Stimulated activated CD8-positive, alpha-beta memory T cell treated with anti-CD3 and anti-CD28 coated beads, Interleukin-2, amount 100 ng/mL, for 1 hour (primary cell): Measurements from ENCODE around the gene DNAJC9.
A peak's percentile ranks its signal among the peaks of the same experiment; 100 is the strongest.
"Not testable (repeated sequence)": the region's sequence is repeated elsewhere in the genome, so short reads cannot be mapped to it uniquely, and the experiment has no call there.

Source experiments
- DNase-seq, 2 donors: peaks; one replicate each; pipeline ENCODE4 v3.0.0-alpha.2; 2020; ENCODE audit warnings: low read depth in 2 of 2

Gene DNAJC9, protein sequence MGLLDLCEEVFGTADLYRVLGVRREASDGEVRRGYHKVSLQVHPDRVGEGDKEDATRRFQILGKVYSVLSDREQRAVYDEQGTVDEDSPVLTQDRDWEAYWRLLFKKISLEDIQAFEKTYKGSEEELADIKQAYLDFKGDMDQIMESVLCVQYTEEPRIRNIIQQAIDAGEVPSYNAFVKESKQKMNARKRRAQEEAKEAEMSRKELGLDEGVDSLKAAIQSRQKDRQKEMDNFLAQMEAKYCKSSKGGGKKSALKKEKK

DNA sequence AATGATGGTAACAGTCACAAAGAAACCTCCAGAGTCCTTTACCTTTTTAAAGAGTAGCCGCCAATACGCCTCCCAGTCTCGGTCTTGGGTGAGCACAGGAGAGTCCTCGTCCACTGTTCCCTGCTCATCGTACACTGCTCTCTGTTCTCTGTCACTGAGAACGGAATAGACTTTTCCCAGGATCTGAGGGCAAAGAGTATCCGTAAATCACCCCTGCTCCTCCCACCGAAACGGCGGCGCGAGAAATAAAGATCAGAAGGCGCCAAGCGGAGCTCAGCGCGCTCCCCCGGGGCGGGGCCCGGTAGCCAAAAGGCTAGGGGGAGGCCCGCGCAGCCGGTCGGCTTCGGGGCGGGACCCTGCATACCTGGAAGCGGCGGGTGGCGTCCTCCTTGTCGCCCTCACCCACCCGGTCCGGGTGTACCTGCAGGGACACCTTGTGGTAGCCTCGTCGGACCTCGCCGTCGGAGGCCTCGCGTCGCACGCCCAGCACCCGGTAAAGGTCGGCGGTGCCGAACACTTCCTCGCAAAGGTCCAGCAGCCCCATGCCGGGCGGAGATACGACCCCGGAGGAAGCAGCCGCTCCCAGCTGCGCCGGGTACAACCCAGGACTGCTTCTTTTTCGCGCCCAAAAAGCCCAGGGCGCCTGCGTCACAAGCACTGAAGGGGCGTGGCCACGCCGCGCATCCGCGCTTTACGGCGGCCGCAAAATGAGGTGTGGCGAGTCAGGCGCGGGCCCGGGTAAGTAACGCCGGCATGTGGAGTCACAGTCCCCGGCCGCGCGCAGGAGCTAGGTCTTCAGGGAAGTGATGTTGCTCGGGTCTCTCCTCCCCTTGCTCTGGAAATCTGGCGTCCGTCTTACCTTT lies at the start of gene DNAJC9:
Gene DNAJC9, minus strand, starts transcription at position 610 of the 863 bp plus-strand sequence. Its CDS starts 66 bp downstream, at position 544.
- peak; percentile 95 to 97 for DNase-seq

- DNase-seq, result no peak
These were observed 46.4 kb upstream of the DNAJC9 start for GRCh38 chr10:73293461-73293860.

DNA sequence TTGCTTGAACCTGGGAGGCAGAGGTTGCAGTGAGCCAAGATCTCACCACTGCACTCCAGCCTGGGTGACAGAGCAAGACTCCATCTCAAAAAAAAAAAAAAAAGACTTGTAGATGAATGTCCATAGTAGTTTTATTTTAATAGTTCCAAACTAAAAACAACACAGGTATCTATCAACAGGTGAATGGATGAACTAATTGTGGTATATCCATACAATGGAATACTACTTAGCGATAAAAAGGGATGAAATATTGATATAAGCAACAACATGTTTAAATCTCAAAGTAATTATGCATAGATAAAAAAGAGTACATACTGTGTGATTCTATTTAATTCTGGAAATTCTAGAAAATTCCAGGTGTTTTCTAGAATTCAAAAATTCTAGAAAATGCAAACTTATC lies 42.9 kb upstream of the DNAJC9 start:
- no peak for DNase-seq

DNA sequence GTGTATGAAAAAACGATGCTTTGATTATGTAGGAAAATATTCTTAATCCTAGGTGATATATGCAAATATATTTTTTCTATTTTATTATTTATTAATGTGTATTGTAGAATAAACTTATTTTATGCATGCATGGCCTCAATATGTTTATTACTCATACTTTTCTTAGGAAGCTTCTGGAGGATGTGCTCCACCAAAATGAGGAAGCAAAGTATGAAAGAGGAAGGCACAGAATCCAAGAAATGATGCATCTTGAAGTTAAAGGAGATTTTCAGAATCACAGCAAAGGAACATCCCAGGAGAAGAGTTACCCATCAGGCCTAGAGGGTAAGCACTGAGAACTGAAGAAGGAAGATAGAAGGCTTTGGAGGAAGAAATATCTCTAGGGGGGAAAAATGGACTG lies 40.4 kb upstream of the DNAJC9 start:
- no peak for DNase-seq

- DNase-seq, result no peak
These were observed 34.0 kb upstream of the DNAJC9 start for GRCh38 chr10:73281097-73281496.

DNA sequence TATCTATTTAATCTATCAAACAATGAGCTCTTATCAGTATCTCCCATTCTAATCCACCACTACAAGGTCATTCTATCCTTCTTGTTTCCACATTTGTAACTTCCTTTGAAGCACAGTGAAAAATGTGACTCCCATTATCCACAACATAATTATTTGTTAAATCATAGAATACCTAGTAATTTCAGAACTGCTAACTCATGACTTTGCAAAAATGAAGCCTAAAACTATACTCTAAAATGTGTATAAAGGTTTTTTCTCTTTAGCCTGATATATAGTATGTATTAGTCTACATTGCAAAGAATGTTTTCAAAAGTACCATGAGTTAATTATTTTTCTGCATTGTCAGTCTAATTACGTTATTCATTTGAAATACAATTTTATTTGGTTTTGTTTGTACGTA lies 17.4 kb upstream of the DNAJC9 start:
- no peak for DNase-seq

GRCh38 chr10:73263693-73264347 lies 16.8 kb upstream of the DNAJC9 start:
- no peak for DNase-seq

- DNase-seq, result no peak
These were observed 16.0 kb upstream of the DNAJC9 start for GRCh38 chr10:73262880-73263555.

- no peak for DNase-seq
These were observed 15.2 kb upstream of the DNAJC9 start for GRCh38 chr10:73262105-73262730.

DNA sequence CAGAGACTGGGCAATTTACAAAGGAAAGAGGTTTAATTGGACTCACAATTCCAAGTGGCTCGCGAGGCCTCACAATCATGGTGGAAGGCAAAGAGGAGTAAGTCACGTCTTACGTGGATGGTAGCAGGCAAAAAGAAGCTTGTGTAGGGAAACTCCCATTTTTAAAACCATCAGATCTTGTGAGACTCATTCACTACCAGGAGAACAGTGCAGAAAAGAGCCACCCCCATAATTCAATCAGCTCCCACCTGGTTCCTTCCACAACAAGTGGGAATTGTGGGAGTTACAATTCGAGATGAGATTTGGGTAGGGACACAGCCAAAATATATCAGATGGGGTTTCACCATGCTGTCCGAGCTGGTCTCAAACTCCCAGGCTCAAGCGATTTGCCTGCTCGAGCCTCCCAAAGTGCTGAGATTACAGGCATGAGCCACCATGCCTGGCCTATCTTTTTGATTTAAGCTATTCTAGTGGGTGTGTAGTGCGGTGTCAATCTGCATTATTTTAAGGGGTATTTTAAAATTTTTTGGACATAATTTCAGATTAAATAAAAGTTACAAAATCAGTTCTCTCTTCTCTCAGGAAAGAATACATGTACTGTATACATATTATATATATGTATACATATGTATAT lies 14.4 kb upstream of the DNAJC9 start:
- no peak for DNase-seq

DNA sequence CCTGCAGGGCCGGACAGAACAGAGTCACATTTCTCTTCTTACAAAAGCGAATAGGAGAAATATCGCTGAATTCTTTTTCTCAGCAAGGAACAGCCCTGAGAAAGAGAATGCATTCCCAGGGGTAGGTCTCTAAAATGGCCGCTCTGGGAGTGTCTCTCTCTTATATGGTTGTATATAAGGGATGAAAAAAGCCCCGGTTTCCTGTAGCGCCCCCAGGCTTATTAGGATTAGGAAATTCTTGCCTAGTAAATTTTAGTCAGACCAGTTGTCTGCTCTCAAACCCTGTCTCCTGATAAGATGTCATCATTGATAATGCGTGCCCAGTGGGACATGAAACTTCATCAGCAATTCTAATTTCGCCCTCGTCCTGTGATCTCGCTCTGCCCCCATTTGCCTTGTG lies 11.6 kb upstream of the DNAJC9 start:
- not testable (repeated sequence) for DNase-seq

DNA sequence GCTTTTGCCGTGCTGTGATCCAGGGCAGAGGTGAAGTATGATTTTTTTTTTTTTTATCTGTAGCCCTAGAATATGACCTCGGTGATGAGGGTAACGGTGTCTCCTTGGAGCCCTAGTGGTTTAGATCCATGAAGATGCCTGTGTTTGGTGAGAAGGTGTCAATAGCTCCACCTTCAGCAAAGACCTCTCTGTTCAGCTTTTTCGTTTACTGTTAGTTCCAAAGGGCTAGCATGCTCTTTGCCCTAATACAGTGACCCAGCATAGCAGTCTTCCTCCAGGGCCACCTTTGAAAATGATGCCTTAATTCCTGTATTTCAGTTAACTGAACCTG lies 6.1 kb upstream of the DNAJC9 start:
- no peak for DNase-seq

DNA sequence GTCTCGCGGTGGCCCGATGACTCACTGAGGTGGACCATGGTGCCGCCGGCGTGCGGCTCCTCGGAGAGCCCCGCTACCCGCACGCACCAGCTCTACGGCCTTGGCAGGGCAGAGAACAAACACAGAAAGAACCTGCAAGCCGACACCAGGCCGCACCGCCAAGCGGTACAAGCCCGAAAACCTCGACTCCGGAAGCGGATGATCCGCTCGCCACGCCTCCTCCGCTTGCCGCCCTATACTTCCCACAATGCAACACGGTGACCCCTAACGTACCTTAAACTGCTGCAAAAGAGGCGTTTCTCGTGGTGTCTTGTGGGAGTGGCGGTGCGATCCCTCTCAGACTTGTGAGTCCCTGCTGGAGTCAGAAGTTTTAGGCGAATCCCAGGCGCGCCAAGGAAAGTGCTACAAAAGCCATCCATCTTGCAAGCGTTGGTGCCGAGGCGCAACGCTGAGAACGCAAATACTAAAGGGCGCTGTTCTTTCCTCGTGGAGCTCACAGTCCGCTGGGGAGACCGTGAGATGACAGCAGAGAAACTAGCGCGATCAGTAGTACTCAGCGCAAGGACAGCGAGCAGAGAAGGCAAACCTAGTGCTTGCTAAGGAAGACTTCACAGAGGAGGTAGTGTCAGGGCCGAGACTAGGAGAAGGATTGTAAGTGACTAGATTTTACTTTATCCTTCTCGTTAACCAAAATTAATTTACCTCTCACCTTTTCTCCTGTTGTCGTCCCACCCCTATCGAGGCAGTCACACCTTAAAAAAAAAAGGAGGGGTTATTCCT lies 5.6 kb upstream of the DNAJC9 start, which contains the start of gene MRPS16:
Gene MRPS16, minus strand, starts transcription at position 200 of the 780 bp plus-strand sequence. Its CDS starts 162 bp downstream, at position 38.
- DNase-seq, result peak; percentile 81 to 84

GRCh38 chr10:73251683-73252444 lies 4.8 kb upstream of the DNAJC9 start:
- DNase-seq, result no peak

- DNase-seq, result no peak
These were observed 1.2 kb upstream of the DNAJC9 start for GRCh38 chr10:73248259-73248724.

DNA sequence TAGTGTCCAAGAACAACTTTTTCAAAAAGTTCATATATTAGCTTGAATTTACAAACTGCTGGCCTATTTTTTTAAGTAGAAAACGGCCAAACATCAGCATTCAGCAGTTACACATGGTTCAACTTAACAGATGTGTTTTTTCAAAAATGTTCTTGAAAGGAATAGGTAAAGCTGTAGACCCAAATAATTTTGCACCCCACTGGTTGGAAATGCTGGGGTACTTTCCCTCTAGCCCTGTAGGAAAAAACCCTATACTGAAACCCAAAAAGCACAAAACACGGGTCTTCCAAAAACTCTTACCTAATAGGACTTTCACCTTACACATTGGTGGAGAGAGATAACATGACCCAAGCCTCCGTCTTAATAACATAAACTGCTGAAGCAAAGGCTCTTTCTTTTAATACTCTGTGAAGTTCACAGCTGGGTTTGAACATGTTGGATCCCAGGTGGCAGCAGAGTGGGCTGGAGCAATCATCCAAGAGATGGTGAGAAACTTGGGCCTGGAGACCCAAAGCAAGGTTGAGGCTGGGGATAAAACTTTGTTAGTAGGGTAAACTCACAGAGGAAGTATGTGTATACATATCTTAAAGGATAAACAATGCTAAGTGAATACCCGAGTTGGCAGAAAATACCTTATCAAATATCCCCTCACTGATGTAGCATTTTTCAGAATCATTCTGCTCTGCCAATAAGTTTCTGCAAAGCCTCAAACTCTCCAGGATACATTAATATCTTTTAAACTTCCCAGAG lies 629 bp upstream of the DNAJC9 start:
- no peak for DNase-seq

DNA sequence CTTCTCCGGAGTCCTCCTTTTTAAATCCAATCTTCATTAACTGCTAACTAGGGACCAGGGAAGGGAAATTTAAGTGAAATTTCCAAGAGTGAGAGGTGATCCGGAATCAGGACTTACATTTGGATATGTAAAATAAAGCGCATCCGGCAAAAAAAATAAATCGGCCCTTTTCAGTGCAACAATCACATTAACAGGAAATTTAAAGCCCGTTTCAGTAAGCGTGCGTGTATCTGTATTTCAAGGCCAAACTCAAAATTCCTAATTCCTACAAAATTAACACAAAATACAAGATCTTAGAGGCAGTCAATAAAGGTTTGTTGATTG lies 771 bp downstream of the DNAJC9 start:
- no peak for DNase-seq

GRCh38 chr10:73244866-73245477 lies 2.1 kb downstream of the DNAJC9 start:
- no peak for DNase-seq
